ENCODE results near the gene IAPP. TPM values are rescaled to one million over a fixed set of nuclear protein-coding genes. Genes with fewer than 3 reads are reported as not detected.

IAPP gene
- total RNA-seq, result not detected
- polyA plus RNA-seq (ENCODE audit: insufficient read length in 6 of 6), result not detected
- long read RNA-seq, donor 1, result 0 reads
- long read RNA-seq, donor 2, result 0 reads
- long read RNA-seq, donor 3, result 0 reads
- long read RNA-seq, donor 4, result 0 reads
- long read RNA-seq, donor 5, result 0 reads
- long read RNA-seq, donor 6, result 0 reads
- long read RNA-seq, donor 7, result 0 reads
- long read RNA-seq, donor 8, result 0 reads
- long read RNA-seq, donor 9, result 0 reads
- long read RNA-seq, donor 10, result 0 reads
- long read RNA-seq, donor 11, result 0 reads
- long read RNA-seq, donor 12, result 0 reads

DNA sequence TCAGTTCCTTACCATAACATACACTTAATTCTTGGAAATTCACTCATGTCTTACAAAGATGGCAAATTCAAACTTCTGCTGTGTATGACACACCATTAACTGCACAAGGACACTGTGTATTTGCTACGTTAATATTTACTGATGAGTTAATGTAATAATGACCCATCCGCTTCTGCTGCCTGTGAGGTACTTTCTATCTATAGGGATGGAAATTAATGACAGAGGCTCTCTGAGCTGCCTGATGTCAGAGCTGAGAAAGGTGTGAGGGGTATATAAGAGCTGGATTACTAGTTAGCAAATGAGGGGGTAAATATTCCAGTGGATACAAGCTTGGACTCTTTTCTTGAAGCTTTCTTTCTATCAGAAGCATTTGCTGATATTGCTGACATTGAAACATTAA, at the start of gene IAPP:
IAPP (plus strand) TSS at position 301 of the 400 bp plus-strand sequence. CDS start 450 bp downstream, outside the sequence.
- Histone ChIP-seq H3K27ac (no peak within 1 kb of the TSS), H3K4me1 (no peaks in the 10 kb centered on the region), H3K27me3 (no peaks in the 10 kb centered on the region), H3K9me3 (no peaks in the 10 kb centered on the region), H3K4me3 (no peak within 1 kb of the TSS), H3K36me3 (no peaks in the 10 kb centered on the region)
- ATAC-seq, result no peak
- DNase-seq, result no peak
- intact Hi-C loops (cut with DNase I), result no loop called here
- TF ChIP-seq, protein P1, sequence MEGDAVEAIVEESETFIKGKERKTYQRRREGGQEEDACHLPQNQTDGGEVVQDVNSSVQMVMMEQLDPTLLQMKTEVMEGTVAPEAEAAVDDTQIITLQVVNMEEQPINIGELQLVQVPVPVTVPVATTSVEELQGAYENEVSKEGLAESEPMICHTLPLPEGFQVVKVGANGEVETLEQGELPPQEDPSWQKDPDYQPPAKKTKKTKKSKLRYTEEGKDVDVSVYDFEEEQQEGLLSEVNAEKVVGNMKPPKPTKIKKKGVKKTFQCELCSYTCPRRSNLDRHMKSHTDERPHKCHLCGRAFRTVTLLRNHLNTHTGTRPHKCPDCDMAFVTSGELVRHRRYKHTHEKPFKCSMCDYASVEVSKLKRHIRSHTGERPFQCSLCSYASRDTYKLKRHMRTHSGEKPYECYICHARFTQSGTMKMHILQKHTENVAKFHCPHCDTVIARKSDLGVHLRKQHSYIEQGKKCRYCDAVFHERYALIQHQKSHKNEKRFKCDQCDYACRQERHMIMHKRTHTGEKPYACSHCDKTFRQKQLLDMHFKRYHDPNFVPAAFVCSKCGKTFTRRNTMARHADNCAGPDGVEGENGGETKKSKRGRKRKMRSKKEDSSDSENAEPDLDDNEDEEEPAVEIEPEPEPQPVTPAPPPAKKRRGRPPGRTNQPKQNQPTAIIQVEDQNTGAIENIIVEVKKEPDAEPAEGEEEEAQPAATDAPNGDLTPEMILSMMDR (IDR thresholded peaks at IDR 0.05), result no peak

DNA sequence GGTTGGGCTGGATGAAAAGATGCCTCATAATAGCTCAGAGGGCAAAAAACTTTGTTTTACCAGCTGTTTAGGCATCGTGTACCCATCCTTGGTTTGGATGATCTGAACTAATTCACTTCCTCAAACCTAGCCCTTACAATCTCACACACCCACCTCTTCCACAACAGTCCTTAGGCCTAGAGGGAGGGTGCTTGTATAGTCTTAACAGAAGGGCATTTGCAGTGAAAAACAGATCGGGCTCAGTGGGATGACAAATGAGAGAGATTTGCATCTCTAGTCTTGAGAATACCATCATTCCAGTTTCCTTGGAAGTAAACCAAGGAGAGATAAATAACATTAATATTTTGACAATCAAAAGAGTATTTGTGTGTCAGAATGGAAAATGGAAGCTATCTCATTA, 49.0 kb upstream of the IAPP start:
- ATAC-seq, result no peak
- TF ChIP-seq, protein P1 (IDR thresholded peaks at IDR 0.05), result no peak
- no peak for DNase-seq
- Histone ChIP-seq H3K4me1 (no peaks in the 10 kb centered on the region), H3K4me3 (no peak overlapping the region), H3K36me3 (no peaks in the 10 kb centered on the region), H3K9me3 (peaks cover 0 to 31% of the 10 kb centered on the region in 2 donors), H3K27ac (no peak overlapping the region), H3K27me3 (no peaks in the 10 kb centered on the region)
- intact Hi-C loops (cut with DNase I), result no loop called here

GRCh38 chr12:21324551-21324950, 48.2 kb upstream of the IAPP start:
- intact Hi-C loops (cut with DNase I), result no loop called here
- ATAC-seq, result no peak
- Histone ChIP-seq H3K9me3 (peaks cover 0 to 34% of the 10 kb centered on the region in 2 donors), H3K27me3 (no peaks in the 10 kb centered on the region), H3K27ac (no peak overlapping the region), H3K4me3 (no peak overlapping the region), H3K36me3 (no peaks in the 10 kb centered on the region), H3K4me1 (no peaks in the 10 kb centered on the region)
- TF ChIP-seq, protein P1 (IDR thresholded peaks at IDR 0.05), result no peak
- DNase-seq, result no peak

DNA sequence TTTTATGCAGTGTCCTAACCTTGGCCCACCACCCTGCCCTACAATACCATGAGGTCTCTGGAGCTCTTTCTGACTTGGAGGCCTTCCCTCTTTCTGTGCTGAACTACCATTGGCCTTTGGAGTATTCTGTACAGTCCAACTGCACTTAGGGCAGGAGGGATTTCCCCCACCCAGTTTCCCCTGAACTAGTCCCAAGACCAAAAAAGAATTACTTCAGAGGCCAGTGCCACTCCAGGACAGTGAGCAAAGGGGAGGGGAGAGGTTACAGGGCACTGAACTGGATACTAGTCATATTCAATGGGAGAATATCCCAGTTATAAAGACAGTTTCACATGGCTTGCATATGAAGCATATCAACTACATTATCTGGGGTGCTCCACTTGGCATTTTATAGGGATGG, 44.1 kb upstream of the IAPP start:
- TF ChIP-seq, protein P1 (IDR thresholded peaks at IDR 0.05), result no peak
- Histone ChIP-seq H3K4me3 (no peak overlapping the region), H3K9me3 (peaks cover 0 to 60% of the 10 kb centered on the region in 2 donors), H3K27me3 (no peaks in the 10 kb centered on the region), H3K27ac (no peak overlapping the region), H3K36me3 (no peaks in the 10 kb centered on the region), H3K4me1 (no peaks in the 10 kb centered on the region)
- intact Hi-C loops (cut with DNase I), result no loop called here
- no peak for DNase-seq
- ATAC-seq, result no peak

DNA sequence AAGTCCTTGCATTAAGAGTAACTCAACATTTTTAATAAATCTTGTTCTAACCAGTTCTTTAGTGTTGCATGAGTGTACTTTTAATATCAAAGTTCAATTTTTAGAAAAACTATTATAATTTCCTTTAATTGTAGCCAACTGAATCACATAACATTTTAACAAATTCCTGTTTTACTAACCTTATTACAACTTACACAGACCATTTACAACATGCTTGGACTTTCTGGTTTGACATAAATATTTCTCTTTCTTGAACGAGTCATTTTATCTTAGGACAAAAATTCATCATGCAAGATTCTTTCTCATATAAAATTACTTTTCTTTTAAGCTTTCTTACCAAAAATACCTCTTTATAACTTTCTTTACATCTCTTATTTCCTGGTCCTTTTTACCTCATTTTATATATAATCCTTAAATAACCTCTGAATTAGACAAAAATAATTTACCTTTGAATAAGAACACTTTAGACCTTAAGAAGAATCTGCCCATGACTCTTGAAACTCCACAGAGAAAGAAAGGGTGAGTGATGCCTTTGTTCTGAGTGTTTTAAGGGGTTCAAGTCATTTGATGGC, 41.9 kb upstream of the IAPP start:
- Histone ChIP-seq H3K9me3 (peaks cover 0 to 58% of the 10 kb centered on the region in 2 donors), H3K4me1 (no peaks in the 10 kb centered on the region), H3K27me3 (no peaks in the 10 kb centered on the region), H3K4me3 (no peak overlapping the region), H3K27ac (no peak overlapping the region), H3K36me3 (no peaks in the 10 kb centered on the region)
- DNase-seq (no peak), ATAC-seq (no peak)
- intact Hi-C loops (cut with DNase I), result no loop called here
- TF ChIP-seq, protein P1 (IDR thresholded peaks at IDR 0.05), result no peak

Data from left lung (tissue), 14 donors.